IPS-20b (cell line): Measurements from ENCODE around the gene GDF9.

ENCODE experiments used
- H3K27ac ChIP-seq: one replicate; pipeline ENCODE4 v1.5.1; 2013; ENCODE audit warnings: low read length
- H3K27me3 ChIP-seq: 2 replicates; pipeline ENCODE4 v1.6.1; 2013; ENCODE audit warnings: mild to moderate bottlenecking, low read length, inconsistent platforms; ENCODE audit not compliant: insufficient read depth
- H3K36me3 ChIP-seq: 2 replicates; pipeline ENCODE4 v1.6.1; 2013; ENCODE audit warnings: low read depth, mild to moderate bottlenecking, inconsistent platforms, low read length, moderate library complexity; ENCODE audit not compliant: insufficient read depth
- H3K4me1 ChIP-seq: 2 replicates; pipeline ENCODE4 v1.6.1; 2013; ENCODE audit warnings: mild to moderate bottlenecking, control low read depth, inconsistent platforms, low read length, moderate library complexity; ENCODE audit not compliant: insufficient read depth
- H3K4me3 ChIP-seq: 2 replicates; pipeline ENCODE4 v1.5.1; 2013; ENCODE audit warnings: mild to moderate bottlenecking, low read length, inconsistent platforms
- H3K9ac ChIP-seq: 2 replicates; pipeline ENCODE4 v1.6.1; 2013; ENCODE audit warnings: low read depth, mild to moderate bottlenecking, inconsistent platforms, low read length, moderate library complexity
- H3K9me3 ChIP-seq: 2 replicates; pipeline ENCODE4 v1.6.1; 2013; ENCODE audit warnings: mild to moderate bottlenecking, low read depth, low read length, inconsistent platforms; ENCODE audit not compliant: insufficient read depth

The GDF9 gene

GRCh38 chr5:132889501-132889900 is 23.2 kb upstream of the GDF9 start:
- no peak overlapping the region for H3K27ac ChIP-seq
- H3K4me3 ChIP-seq: no peak overlapping the region
- no peak overlapping the region for H3K9ac ChIP-seq
- H3K9me3 ChIP-seq: no peaks in the 10 kb centered on the region
- no peaks in the 10 kb centered on the region for H3K27me3 ChIP-seq
- H3K36me3 ChIP-seq: peaks cover 95% of the 10 kb centered on the region
- H3K4me1 ChIP-seq: no peaks in the 10 kb centered on the region

GRCh38 chr5:132887283-132887682 is 21.0 kb upstream of the GDF9 start:
- no peaks in the 10 kb centered on the region for H3K9me3 ChIP-seq

GRCh38 chr5:132886064-132886823 is 20.0 kb upstream of the GDF9 start:
- H3K9me3 ChIP-seq: no peaks in the 10 kb centered on the region

More at GRCh38 chr5:132887283-132887682, 21.0 kb upstream of the GDF9 start:
- Histone ChIP-seq H3K27me3 (no peaks in the 10 kb centered on the region), H3K36me3 (peaks cover 98% of the 10 kb centered on the region), H3K9ac (no peak overlapping the region), H3K4me1 (no peaks in the 10 kb centered on the region), H3K4me3 (no peak overlapping the region), H3K27ac (no peak overlapping the region)

GRCh38 chr5:132884548-132884947 is 18.3 kb upstream of the GDF9 start:
- H3K36me3 ChIP-seq: peaks cover 99% of the 10 kb centered on the region
- no peak overlapping the region for H3K9ac ChIP-seq
- no peaks in the 10 kb centered on the region for H3K27me3 ChIP-seq
- no peak overlapping the region for H3K4me3 ChIP-seq
- H3K27ac ChIP-seq: no peak overlapping the region
- no peaks in the 10 kb centered on the region for H3K9me3 ChIP-seq
- no peaks in the 10 kb centered on the region for H3K4me1 ChIP-seq

More at GRCh38 chr5:132886064-132886823, 20.0 kb upstream of the GDF9 start:
- H3K36me3 ChIP-seq: peaks cover 98% of the 10 kb centered on the region
- no peak overlapping the region for H3K4me3 ChIP-seq
- no peaks in the 10 kb centered on the region for H3K27me3 ChIP-seq
- H3K27ac ChIP-seq: no peak overlapping the region
- no peak overlapping the region for H3K9ac ChIP-seq
- no peaks in the 10 kb centered on the region for H3K4me1 ChIP-seq

DNA sequence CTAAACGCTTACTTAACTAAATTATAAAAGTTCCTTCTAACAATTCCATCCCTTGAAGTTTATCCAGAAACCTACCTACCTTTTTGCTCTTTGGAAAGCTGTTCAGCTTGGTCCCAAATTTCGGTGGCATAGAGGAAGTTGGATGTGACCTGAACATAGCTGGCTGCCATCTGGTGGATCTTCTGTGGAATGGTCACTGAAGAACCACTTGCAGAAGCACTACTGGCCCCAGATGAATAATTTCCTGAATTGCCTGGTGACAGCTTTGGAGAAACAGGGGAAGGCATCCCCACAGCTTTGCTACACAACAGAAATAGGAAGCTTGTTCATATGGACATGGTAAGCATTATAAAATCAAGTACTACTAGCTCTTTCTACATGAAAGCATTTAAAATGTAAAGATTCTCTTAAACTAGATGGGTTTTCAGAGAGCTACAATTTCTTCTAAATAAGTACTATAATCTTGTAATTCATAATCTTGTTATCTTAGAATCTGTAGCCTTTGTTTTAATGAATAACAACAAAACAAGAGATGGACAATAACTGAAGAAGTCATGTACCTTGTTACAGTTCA is 17.1 kb upstream of the GDF9 start:
- Histone ChIP-seq H3K4me3 (no peak overlapping the region), H3K36me3 (peaks cover 97% of the 10 kb centered on the region), H3K9me3 (no peaks in the 10 kb centered on the region), H3K9ac (no peak overlapping the region), H3K27me3 (no peaks in the 10 kb centered on the region), H3K27ac (no peak overlapping the region), H3K4me1 (no peaks in the 10 kb centered on the region)

- no peak overlapping the region for H3K4me3 ChIP-seq
- H3K9ac ChIP-seq: no peak overlapping the region
- no peaks in the 10 kb centered on the region for H3K27me3 ChIP-seq
- H3K36me3 ChIP-seq: peaks cover 66% of the 10 kb centered on the region
- H3K9me3 ChIP-seq: no peaks in the 10 kb centered on the region
- H3K27ac ChIP-seq: no peak overlapping the region
- no peaks in the 10 kb centered on the region for H3K4me1 ChIP-seq
Observed at GRCh38 chr5:132877938-132878337, 11.7 kb upstream of the GDF9 start.

DNA sequence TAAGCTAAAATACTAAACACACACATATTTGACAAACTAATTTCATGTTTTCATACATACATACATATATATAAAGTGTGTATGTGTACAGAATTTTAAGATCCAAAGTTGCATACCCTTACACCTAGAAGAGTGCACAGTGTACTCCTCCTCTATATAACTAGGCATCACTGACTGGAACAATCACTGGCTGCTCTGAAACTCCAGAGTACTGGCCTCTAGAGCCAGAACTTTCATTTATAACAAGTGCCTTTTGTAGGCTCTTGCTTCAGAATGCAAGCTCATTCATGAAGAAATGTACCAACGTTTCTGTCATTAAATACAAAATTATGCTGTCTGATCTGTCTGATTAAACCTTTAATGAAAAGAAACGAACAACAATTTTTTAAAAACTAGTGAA is 11.2 kb upstream of the GDF9 start:
- no peak overlapping the region for H3K4me3 ChIP-seq
- H3K27me3 ChIP-seq: no peaks in the 10 kb centered on the region
- no peak overlapping the region for H3K9ac ChIP-seq
- H3K9me3 ChIP-seq: no peaks in the 10 kb centered on the region
- no peak overlapping the region for H3K27ac ChIP-seq
- H3K36me3 ChIP-seq: peaks cover 66% of the 10 kb centered on the region
- no peaks in the 10 kb centered on the region for H3K4me1 ChIP-seq

DNA sequence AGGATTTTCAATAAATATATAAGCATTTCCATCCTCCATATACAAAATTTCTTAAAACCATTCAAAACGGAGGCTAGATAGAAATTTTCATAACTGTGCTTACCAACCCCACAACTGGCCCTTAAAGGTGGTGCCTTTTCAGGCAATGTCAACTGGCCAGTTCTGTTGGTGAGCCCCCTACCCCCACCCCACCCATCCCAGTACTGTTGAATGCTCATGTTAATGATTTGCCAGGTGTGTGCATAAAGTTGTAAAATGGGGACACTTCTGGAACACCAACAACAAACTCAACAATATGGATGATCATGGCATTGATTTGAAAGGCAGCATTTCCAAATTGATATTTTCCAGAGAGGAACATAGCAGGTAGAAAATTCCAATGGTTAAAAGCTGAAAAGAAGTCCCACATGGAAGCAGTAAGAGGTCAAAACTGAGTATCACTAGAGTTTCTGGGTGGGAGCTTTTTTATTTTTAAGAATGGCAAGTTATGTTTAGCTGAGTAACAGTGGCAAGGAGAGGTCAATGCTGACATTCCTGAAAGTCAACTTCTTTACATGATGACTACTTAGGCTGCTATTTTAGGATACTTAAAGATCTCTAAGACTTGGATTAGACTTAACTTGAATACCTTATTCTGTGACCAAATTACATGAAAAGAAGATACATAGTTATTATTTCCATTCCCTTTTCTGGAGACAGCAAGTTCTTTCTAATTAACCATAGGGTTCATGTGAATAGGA is 9.9 kb upstream of the GDF9 start:
- Histone ChIP-seq H3K4me1 (no peaks in the 10 kb centered on the region), H3K4me3 (no peak overlapping the region), H3K9me3 (no peaks in the 10 kb centered on the region), H3K27ac (no peak overlapping the region), H3K27me3 (no peaks in the 10 kb centered on the region), H3K9ac (no peak overlapping the region), H3K36me3 (peaks cover 64% of the 10 kb centered on the region)

DNA sequence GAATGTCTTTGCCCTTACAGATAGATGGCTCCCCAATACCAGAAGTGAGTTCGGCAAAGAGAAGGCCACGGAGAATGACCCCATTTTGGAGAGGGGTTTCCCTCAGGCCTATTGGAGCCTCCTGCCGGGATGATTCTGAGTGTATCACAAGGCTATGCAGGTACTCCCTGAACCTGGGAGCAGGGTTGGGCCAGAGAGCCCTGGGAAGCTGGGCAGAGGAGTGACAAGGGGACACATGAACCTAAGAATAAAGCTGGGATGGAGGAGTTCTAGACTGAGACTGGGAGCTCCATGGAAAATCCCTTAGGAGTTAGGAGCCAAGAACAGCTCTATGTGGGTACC is 7.6 kb upstream of the GDF9 start:
- no peaks in the 10 kb centered on the region for H3K4me1 ChIP-seq
- peaks cover 59% of the 10 kb centered on the region for H3K36me3 ChIP-seq
- H3K27me3 ChIP-seq: no peaks in the 10 kb centered on the region
- no peak overlapping the region for H3K27ac ChIP-seq
- H3K9me3 ChIP-seq: no peaks in the 10 kb centered on the region
- no peak overlapping the region for H3K4me3 ChIP-seq
- no peak overlapping the region for H3K9ac ChIP-seq

DNA sequence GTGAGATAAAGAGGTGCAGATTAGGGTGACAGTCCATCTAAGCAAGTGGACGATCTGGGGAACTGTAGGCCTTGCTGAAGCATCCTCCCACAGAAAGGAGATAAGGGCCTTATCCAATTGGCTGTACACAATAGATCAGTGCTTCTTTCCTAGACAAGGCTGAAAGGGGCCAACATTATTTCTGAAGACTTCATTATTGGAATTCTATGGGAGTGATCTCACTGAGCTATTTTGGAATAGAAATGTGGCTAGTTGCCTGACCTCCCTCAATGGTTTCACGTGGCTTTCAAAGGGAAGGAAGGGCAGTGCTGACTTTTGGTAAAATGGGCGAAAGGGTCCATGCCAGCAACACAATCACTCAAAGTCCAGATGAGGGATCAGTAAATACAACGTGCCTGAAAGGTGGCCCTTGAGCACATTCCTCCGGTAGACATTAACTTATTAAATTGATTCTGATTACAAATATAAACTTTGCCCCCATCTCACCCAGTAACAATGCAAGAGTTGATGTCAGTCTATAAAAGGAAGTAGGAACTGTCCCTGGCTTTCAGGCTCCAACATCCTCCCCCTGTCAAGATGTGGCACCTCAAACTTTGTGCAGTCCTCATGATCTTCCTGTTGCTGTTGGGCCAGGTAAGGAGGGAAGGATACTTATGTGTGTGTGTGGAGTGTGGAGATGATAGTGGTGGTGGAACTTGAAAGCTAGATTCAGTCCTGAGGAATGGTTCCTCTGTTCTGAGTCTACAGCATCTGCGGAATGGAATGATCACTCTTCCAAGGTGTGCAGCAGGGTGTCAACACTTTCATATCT is 7.1 kb upstream of the GDF9 start, which contains the start of gene LEAP2:
Gene LEAP2 (plus strand): TSS at position 550 of the 811 bp plus-strand sequence. CDS start 27 bp downstream, at position 577.
- H3K27ac ChIP-seq: no peak within 1 kb of the TSS
- H3K9me3 ChIP-seq: no peaks in the 10 kb centered on the region
- H3K27me3 ChIP-seq: no peaks in the 10 kb centered on the region
- H3K36me3 ChIP-seq: peaks cover 59% of the 10 kb centered on the region
- no peak within 1 kb of the TSS for H3K4me3 ChIP-seq
- no peak within 1 kb of the TSS for H3K9ac ChIP-seq
- no peaks in the 10 kb centered on the region for H3K4me1 ChIP-seq

- no peaks in the 10 kb centered on the region for H3K27me3 ChIP-seq
- H3K27ac ChIP-seq: no peak overlapping the region
- H3K36me3 ChIP-seq: peaks cover 59% of the 10 kb centered on the region
Observed at GRCh38 chr5:132872788-132873118, 6.5 kb upstream of the GDF9 start.

More at GRCh38 chr5:132872788-132873118, 6.5 kb upstream of the GDF9 start:
- Histone ChIP-seq H3K4me3 (no peak overlapping the region), H3K9ac (no peak overlapping the region), H3K4me1 (no peaks in the 10 kb centered on the region), H3K9me3 (no peaks in the 10 kb centered on the region)
